Uterus (tissue), 4 donors: ENCODE results near the gene HID1. TPM values are rescaled to one million over a fixed set of nuclear protein-coding genes. Genes with fewer than 3 reads are reported as not detected.

Experiments used
- DNase-seq, 2 donors: peaks; one replicate each; pipeline ENCODE4 v3.0.0-alpha.2; 2019 to 2020
- H3K27ac ChIP-seq, 2 donors: fragments of 200-600 bp; sonication (generic); 1 replicate in 1 of 2; 2 replicates in 1 of 2; pipeline ENCODE4 v1.5.1; 2016 to 2018
- H3K27me3 ChIP-seq, 2 donors: fragments of 200-600 bp; sonication (generic); one replicate each; pipeline ENCODE4 v1.5.1; 2018 to 2019; ENCODE audit warnings: control low read depth in 1 of 2
- H3K36me3 ChIP-seq, 2 donors: fragments of 200-600 bp; sonication (generic); one replicate each; pipeline ENCODE4 v1.5.1; 2019; ENCODE audit warnings: control low read depth in 1 of 2
- H3K4me1 ChIP-seq, 2 donors: fragments of 200-600 bp; sonication (generic); one replicate each; pipeline ENCODE4 v1.5.1; 2018 to 2019; ENCODE audit warnings: control low read depth in 1 of 2
- H3K4me3 ChIP-seq, 2 donors: fragments of 200-600 bp; sonication (generic); 1 replicate in 1 of 2; 2 replicates in 1 of 2; pipeline ENCODE4 v1.5.1; 2018 to 2019; ENCODE audit warnings: mild to moderate bottlenecking in 1 of 2
- H3K9me3 ChIP-seq, 2 donors: fragments of 200-600 bp; sonication (generic); one replicate each; pipeline ENCODE4 v1.5.1; 2019; ENCODE audit warnings: control low read depth in 1 of 2
- POLR2A ChIP-seq, 2 donors: fragments of 450-650 bp; IDR thresholded peaks; one replicate each; pipeline ENCODE4 v1.6.1; 2016; ENCODE audit warnings: antibody characterized with exemption in 2 of 2, mild to moderate bottlenecking in 1 of 2, moderate library complexity in 1 of 2
- intact Hi-C: fragments of 100-400 bp; cut with DNase I; formaldehyde crosslinking; loops from one replicate; pipeline ENCODE4 v1.15.1; 2023; ENCODE audit warnings: low total_unique reads
- total RNA-seq, 4 donors: library from RNA; depleted of rRNA in 3 of 4; stranded (reverse); fragments of >200 nt in 3 of 4; gene quantifications; one replicate each; pipeline versions ENCODE4 v1.1.0 to v1.2.4, GENCODE V29; 2014 to 2023
- TF ChIP-seq, protein P1 (sequence below), 4 experiments: fragments of 200-600 bp in 2 of 4; fragments of 450-650 bp in 2 of 4; sonication (generic) in 2 of 4; IDR thresholded peaks; one replicate each; pipeline ENCODE4 v1.5.1; 2016 to 2019; ENCODE audit warnings: antibody characterized with exemption in 4 of 4, mild to moderate bottlenecking in 2 of 4, moderate library complexity in 1 of 4
- donor health status: DM: yes; HTN: yes; CAD: no.

HID1 gene
- total RNA-seq, 4 donors from 2014 or later, result 4.4 to 46.2 (median 22.6) TPM

- Histone ChIP-seq H3K27me3 (no peaks in the 10 kb centered on the region), H3K4me1 (no peaks in the 10 kb centered on the region), H3K4me3 (no peak overlapping the region), H3K27ac (no peak overlapping the region), H3K36me3 (no peaks in the 10 kb centered on the region), H3K9me3 (no peaks in the 10 kb centered on the region)
- intact Hi-C loops, result loop anchor here (10.0 kb wide), 3 partner anchors 55 to 245 kb away; partner anchors contain the start of genes MRPL58, NHERF1 and NUP85
- TF ChIP-seq, protein P1, sequence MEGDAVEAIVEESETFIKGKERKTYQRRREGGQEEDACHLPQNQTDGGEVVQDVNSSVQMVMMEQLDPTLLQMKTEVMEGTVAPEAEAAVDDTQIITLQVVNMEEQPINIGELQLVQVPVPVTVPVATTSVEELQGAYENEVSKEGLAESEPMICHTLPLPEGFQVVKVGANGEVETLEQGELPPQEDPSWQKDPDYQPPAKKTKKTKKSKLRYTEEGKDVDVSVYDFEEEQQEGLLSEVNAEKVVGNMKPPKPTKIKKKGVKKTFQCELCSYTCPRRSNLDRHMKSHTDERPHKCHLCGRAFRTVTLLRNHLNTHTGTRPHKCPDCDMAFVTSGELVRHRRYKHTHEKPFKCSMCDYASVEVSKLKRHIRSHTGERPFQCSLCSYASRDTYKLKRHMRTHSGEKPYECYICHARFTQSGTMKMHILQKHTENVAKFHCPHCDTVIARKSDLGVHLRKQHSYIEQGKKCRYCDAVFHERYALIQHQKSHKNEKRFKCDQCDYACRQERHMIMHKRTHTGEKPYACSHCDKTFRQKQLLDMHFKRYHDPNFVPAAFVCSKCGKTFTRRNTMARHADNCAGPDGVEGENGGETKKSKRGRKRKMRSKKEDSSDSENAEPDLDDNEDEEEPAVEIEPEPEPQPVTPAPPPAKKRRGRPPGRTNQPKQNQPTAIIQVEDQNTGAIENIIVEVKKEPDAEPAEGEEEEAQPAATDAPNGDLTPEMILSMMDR (IDR thresholded peaks at IDR 0.05), result no peak
- DNase-seq, result no peak
These were observed 12.6 kb downstream of the HID1 start for GRCh38 chr17:74959826-74960515.

DNA sequence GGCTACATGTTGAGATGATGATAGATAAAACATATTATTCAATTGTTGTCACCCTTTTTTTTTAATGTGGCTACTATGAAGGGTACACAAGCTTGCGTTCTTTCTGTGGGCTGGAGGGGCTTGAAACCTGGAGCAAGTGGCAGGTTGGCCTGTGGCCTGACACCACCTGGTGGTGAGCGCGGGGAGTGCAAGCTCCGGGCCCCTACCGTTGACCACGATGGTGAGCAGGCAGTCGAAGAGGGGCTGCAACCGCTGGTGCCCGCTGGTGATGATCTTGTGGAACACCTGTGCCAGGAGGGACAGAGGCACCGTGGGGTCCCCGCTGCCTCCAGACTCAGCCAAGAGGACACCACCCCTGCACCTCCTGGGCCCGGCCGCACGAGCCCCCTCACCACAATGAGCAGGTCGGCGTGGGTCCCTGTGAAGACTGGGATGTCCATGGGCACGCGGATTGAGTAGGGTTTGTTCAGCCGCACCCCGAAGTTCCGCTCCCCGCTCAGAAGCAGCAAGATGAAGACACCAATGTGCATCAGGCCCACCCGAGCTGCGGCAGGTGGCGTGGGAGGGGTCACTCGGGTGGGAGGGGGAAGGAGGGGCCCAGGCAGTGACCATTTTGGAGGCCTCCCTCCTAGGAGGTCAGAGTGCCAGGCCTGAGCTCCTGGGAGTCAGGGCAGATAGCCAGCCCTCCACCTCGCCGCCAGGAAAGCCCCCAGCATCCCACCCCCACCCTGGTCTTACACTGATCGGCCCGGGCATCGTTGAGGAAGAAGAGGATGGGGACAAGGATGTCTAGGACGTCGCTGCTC is 14.4 kb downstream of the HID1 start:
- no peak for TF ChIP-seq POLR2A (IDR thresholded peaks at IDR 0.05)
- TF ChIP-seq, protein P1 (IDR thresholded peaks at IDR 0.05), result peak; percentile 83 to 94 (median 89)
- Histone ChIP-seq H3K36me3 (no peaks in the 10 kb centered on the region), H3K27ac (no peak overlapping the region), H3K9me3 (no peaks in the 10 kb centered on the region), H3K27me3 (no peaks in the 10 kb centered on the region), H3K4me1 (no peaks in the 10 kb centered on the region), H3K4me3 (no peak overlapping the region)
- intact Hi-C loops, result loop anchor here (10.0 kb wide), 1 partner anchor 213 kb away; the partner anchor contains the start of gene NHERF1
- DNase-seq, result peak; percentile 68 to 74

DNA sequence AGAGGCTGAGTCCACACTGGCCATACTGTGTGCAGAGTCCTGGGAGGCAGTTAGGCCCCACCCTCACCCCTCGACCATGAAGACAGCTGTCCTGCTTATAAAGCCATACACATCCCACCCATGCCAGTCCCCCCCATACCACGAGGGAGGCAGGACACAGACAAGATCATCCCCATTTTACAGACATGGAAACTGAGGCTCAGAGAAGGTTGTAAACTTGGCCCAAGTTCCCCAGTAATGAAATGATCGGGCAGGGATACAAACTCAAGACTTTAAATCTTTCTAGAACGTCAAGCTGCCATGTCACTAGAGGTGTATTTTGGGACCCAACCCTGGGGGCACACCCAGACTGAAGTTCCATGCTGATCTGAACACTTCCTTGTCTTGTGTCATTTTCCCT is 16.5 kb downstream of the HID1 start:
- Histone ChIP-seq H3K27ac (no peak overlapping the region), H3K4me3 (no peak overlapping the region), H3K36me3 (no peaks in the 10 kb centered on the region), H3K9me3 (no peaks in the 10 kb centered on the region), H3K4me1 (no peaks in the 10 kb centered on the region), H3K27me3 (no peaks in the 10 kb centered on the region)
- intact Hi-C loops, result loop anchor here (10.0 kb wide), 1 partner anchor 211 kb away; the partner anchor contains the start of gene NHERF1
- DNase-seq, result no peak
- TF ChIP-seq, protein P1 (IDR thresholded peaks at IDR 0.05), result no peak

GRCh38 chr17:74954665-74955421 is 17.7 kb downstream of the HID1 start:
- no peaks in the 10 kb centered on the region for H3K4me1 ChIP-seq
- H3K27ac ChIP-seq, result no peak overlapping the region
- no peaks in the 10 kb centered on the region for H3K36me3 ChIP-seq
- DNase-seq, result no peak
- no peaks in the 10 kb centered on the region for H3K27me3 ChIP-seq
- TF ChIP-seq, protein P1 (IDR thresholded peaks at IDR 0.05), result no peak
- no peak for TF ChIP-seq POLR2A (IDR thresholded peaks at IDR 0.05)
- no peaks in the 10 kb centered on the region for H3K9me3 ChIP-seq
- intact Hi-C loops, result loop anchor here (10.0 kb wide), 1 partner anchor 210 kb away; the partner anchor contains the start of gene NHERF1
- H3K4me3 ChIP-seq, result no peak overlapping the region
